ENCODE data around the gene ZBTB7C. TPM values are rescaled to one million over a fixed set of nuclear protein-coding genes. Genes with fewer than 3 reads are reported as not detected.

ZBTB7C gene
- total and polyA plus RNA-seq, 2 donors (not counting 1 experiment from before 2014, with no cell fraction given), result not detected

GRCh38 chr18:48452861-48453323 lies 43.7 kb upstream of the ZBTB7C start:
- WGBS (ENCODE audit: insufficient coverage), result 94% methylated on average over 4 of the region's 4 CpGs
- H3K4me3 Mint-ChIP-seq, result no peak overlapping the region
- ATAC-seq (ENCODE audit: low read depth) (no peak), DNase-seq (no peak)
- Histone ChIP-seq H3K36me3 (replicated peaks in 1 of 2; ENCODE audit: control extremely low read depth in 1 of 2, control insufficient read depth in 1 of 2, extremely low read depth in 1 of 2, insufficient read depth in 2 of 2, low read length in 1 of 2) (no peaks in the 10 kb centered on the region), H3K4me2 (replicated peaks; ENCODE audit: low read depth, low read length, poor library complexity, severe bottlenecking) (no peak overlapping the region), H3K9me3 (ENCODE audit: control extremely low read depth in 1 of 3, control insufficient read depth in 2 of 3, insufficient read depth in 1 of 3, low read length in 2 of 3) (no peaks in the 10 kb centered on the region), H2AFZ (ENCODE audit: insufficient read depth, low read depth, low read length, poor library complexity, severe bottlenecking) (no peak overlapping the region), H4K20me1 (ENCODE audit: control insufficient read depth, insufficient read depth, low read length, poor library complexity, severe bottlenecking) (no peaks in the 10 kb centered on the region), H3K27me3 (replicated peaks in 1 of 4; ENCODE audit: control extremely low read depth in 1 of 4, control insufficient read depth in 3 of 4, insufficient read depth in 4 of 4, low read length in 3 of 4) (peaks cover 0 to 22% (median 5%) of the 10 kb centered on the region in 4 experiments), H3K4me3 (ENCODE audit: control extremely low read depth in 1 of 5, extremely low read depth in 1 of 5, insufficient read depth in 1 of 5, low read depth in 2 of 5, low read length in 4 of 5) (no peak overlapping the region), H3K4me1 (ENCODE audit: control insufficient read depth in 2 of 2, insufficient read depth in 2 of 2, low read length in 2 of 2) (no peaks in the 10 kb centered on the region), H3K79me2 (ENCODE audit: control insufficient read depth, insufficient read depth, low read length) (no peaks in the 10 kb centered on the region), H3K9ac (ENCODE audit: low read length) (no peak overlapping the region), H3K27ac (ENCODE audit: low read length in 2 of 2) (no peak overlapping the region)
- H3K9me3 Mint-ChIP-seq (ENCODE audit: insufficient read depth), result no peaks in the 10 kb centered on the region
- no peaks in the 10 kb centered on the region for H3K4me1 Mint-ChIP-seq
- intact Hi-C loops (cut with micrococcal nuclease), result no loop called here
- ChIA-PET CTCF (interaction anchor here (1.3 kb wide), 1 partner anchor 8 kb away, joined by 3 read pairs; no protein-coding TSS in a partner anchor), POLR2A (no interaction called here)
- no peak overlapping the region for H3K27ac Mint-ChIP-seq
- TF ChIP-seq EZH2 (IDR thresholded peaks at IDR 0.05; ENCODE audit: borderline replicate concordance, insufficient read depth, low read depth, low read length, poor library complexity, severe bottlenecking), result no peak
- H3K27me3 Mint-ChIP-seq, result peaks cover 38% of the 10 kb centered on the region

DNA sequence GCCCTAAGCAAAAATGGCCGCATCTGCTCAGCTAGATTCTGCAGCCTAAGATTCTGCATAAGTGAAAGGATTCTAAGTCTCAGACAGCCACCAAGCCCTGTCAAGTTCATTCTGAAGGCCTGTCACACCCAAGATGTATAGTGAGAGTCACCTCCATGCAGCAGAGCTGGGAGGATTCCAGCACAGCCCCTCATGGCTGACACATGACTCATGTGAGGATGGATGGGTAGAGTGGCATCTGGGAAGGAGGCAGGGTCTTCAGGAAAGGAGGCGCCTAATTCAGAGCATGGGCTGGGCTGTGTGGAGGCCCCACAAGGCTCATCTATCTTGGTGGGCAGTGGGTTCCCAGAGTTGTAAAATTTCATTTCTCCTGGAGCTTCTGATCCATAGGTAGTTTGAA lies 41.5 kb upstream of the ZBTB7C start:
- WGBS (ENCODE audit: insufficient coverage), result 100% methylated on average over 2 of the region's 2 CpGs
- intact Hi-C loops (cut with micrococcal nuclease), result no loop called here

More for the DNA sequence above, 41.5 kb upstream of the ZBTB7C start:
- H3K4me1 Mint-ChIP-seq, result peaks cover 2% of the 10 kb centered on the region
- ChIA-PET POLR2A (interaction anchor here (0.6 kb wide), 1 partner anchor 546 kb away, joined by 5 read pairs; no protein-coding TSS in a partner anchor), CTCF (interaction anchor here (1.3 kb wide), 1 partner anchor 8 kb away, joined by 3 read pairs; no protein-coding TSS in a partner anchor)
- no peak overlapping the region for H3K4me3 ChIP-seq (ENCODE audit: control extremely low read depth in 1 of 5, extremely low read depth in 1 of 5, insufficient read depth in 1 of 5, low read depth in 2 of 5, low read length in 4 of 5)
- H3K27me3 ChIP-seq (replicated peaks in 1 of 4; ENCODE audit: control extremely low read depth in 1 of 4, control insufficient read depth in 3 of 4, insufficient read depth in 4 of 4, low read length in 3 of 4), result peaks cover 0 to 20% (median 3%) of the 10 kb centered on the region in 4 experiments
- H3K4me3 Mint-ChIP-seq, result no peak overlapping the region
- H3K27me3 Mint-ChIP-seq, result peaks cover 26% of the 10 kb centered on the region
- no peak overlapping the region for H3K27ac ChIP-seq (ENCODE audit: low read length in 2 of 2)
- H4K20me1 ChIP-seq (ENCODE audit: control insufficient read depth, insufficient read depth, low read length, poor library complexity, severe bottlenecking), result no peaks in the 10 kb centered on the region
- DNase-seq (no peak), ATAC-seq (ENCODE audit: low read depth) (no peak)
- TF ChIP-seq, protein P1, sequence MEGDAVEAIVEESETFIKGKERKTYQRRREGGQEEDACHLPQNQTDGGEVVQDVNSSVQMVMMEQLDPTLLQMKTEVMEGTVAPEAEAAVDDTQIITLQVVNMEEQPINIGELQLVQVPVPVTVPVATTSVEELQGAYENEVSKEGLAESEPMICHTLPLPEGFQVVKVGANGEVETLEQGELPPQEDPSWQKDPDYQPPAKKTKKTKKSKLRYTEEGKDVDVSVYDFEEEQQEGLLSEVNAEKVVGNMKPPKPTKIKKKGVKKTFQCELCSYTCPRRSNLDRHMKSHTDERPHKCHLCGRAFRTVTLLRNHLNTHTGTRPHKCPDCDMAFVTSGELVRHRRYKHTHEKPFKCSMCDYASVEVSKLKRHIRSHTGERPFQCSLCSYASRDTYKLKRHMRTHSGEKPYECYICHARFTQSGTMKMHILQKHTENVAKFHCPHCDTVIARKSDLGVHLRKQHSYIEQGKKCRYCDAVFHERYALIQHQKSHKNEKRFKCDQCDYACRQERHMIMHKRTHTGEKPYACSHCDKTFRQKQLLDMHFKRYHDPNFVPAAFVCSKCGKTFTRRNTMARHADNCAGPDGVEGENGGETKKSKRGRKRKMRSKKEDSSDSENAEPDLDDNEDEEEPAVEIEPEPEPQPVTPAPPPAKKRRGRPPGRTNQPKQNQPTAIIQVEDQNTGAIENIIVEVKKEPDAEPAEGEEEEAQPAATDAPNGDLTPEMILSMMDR (IDR thresholded peaks at IDR 0.05), result no peak
- no peak for TF ChIP-seq EZH2 (IDR thresholded peaks at IDR 0.05; ENCODE audit: borderline replicate concordance, insufficient read depth, low read depth, low read length, poor library complexity, severe bottlenecking)
- H3K4me1 ChIP-seq (ENCODE audit: control insufficient read depth in 2 of 2, insufficient read depth in 2 of 2, low read length in 2 of 2), result no peaks in the 10 kb centered on the region
- no peaks in the 10 kb centered on the region for H3K36me3 ChIP-seq (replicated peaks in 1 of 2; ENCODE audit: control extremely low read depth in 1 of 2, control insufficient read depth in 1 of 2, extremely low read depth in 1 of 2, insufficient read depth in 2 of 2, low read length in 1 of 2)
- H3K27ac Mint-ChIP-seq, result no peak overlapping the region
- no peak overlapping the region for H2AFZ ChIP-seq (ENCODE audit: insufficient read depth, low read depth, low read length, poor library complexity, severe bottlenecking)
- no peaks in the 10 kb centered on the region for H3K79me2 ChIP-seq (ENCODE audit: control insufficient read depth, insufficient read depth, low read length)
- no peaks in the 10 kb centered on the region for H3K9me3 ChIP-seq (ENCODE audit: control extremely low read depth in 1 of 3, control insufficient read depth in 2 of 3, insufficient read depth in 1 of 3, low read length in 2 of 3)
- H3K9me3 Mint-ChIP-seq (ENCODE audit: insufficient read depth), result no peaks in the 10 kb centered on the region
- H3K4me2 ChIP-seq (replicated peaks; ENCODE audit: low read depth, low read length, poor library complexity, severe bottlenecking), result no peak overlapping the region
- no peak overlapping the region for H3K9ac ChIP-seq (ENCODE audit: low read length)

All from B cell (primary cell).